Chondrocyte (in vitro differentiated cells): ENCODE results near the gene LGALS9B. TPM values are rescaled to one million over a fixed set of nuclear protein-coding genes. Genes with fewer than 3 reads are reported as not detected.

Experiments
- total RNA-seq: library from RNA; stranded (reverse); gene quantifications from 3 replicates; pipeline ENCODE4 v1.2.1, GENCODE V29; 2021

The LGALS9B gene
- total RNA-seq, 1 donor from 2014 or later, result not detected

Other genes starting within 250 kb of the LGALS9B start
- not detected in 3 replicates for gene CDRT15L2, start 112.2 kb upstream of the LGALS9B start, total RNA-seq